Measurements from ENCODE around the gene DOCK2. TPM values are rescaled to one million over a fixed set of nuclear protein-coding genes. Genes with fewer than 3 reads are reported as not detected.

The DOCK2 gene
- total RNA-seq, 1 experiment from 2014 or later, result 1.4 TPM

GRCh38 chr5:169686137-169686536 lies 49.1 kb downstream of the DOCK2 start:
- ChIA-PET POLR2A (no interaction called here), CTCF (no interaction called here)

GRCh38 chr5:169688106-169688505 lies 51.0 kb downstream of the DOCK2 start:
- no TSS peak for BruUV-seq (replicated peaks)
- no peak for DNase-seq (ENCODE audit: low read depth, low spot score)
- CTCF ChIA-PET, result interaction anchor here (0.6 kb wide), 1 partner anchor 260 kb away, joined by 3 read pairs; no protein-coding TSS in a partner anchor
- Histone ChIP-seq H3K27ac (ENCODE audit: low read length) (no peak overlapping the region), H3K4me3 (ENCODE audit: low read depth in 2 of 2, low read length in 2 of 2) (no peak overlapping the region), H3K36me3 (ENCODE audit: control insufficient read depth, insufficient read depth, low read length) (no peaks in the 10 kb centered on the region), H3K4me1 (ENCODE audit: control insufficient read depth, insufficient read depth, low read length) (no peaks in the 10 kb centered on the region), H3K9me3 (ENCODE audit: control insufficient read depth, insufficient read depth, low read depth, low read length) (no peaks in the 10 kb centered on the region; the same call in 1 of the 2 replicates), H3K27me3 (ENCODE audit: control insufficient read depth, insufficient read depth, low read length) (no peaks in the 10 kb centered on the region)
- POLR2A ChIA-PET, result no interaction called here
- intact Hi-C loops (cut with micrococcal nuclease; ENCODE audit: unreplicated experiment), result no loop called here
- ATAC-seq, result no peak
- no peak for TF ChIP-seq SIN3A (IDR thresholded peaks at IDR 0.05; ENCODE audit: borderline replicate concordance, insufficient read depth, low read depth, low read length)
- TF ChIP-seq POLR2AphosphoS5 (IDR thresholded peaks at IDR 0.05; ENCODE audit: low read depth, low read length), result no peak
- TF ChIP-seq TCF7L2 (IDR thresholded peaks at IDR 0.05; ENCODE audit: low read depth, low read length), result no peak
- no peak for TF ChIP-seq REST (IDR thresholded peaks at IDR 0.05; ENCODE audit: insufficient read depth in 1 of 2, low read depth in 2 of 2, low read length in 1 of 2)
- TF ChIP-seq CTCF (IDR thresholded peaks at IDR 0.05), result no peak
- in situ Hi-C loops (cut with HindIII; ENCODE audit: low pct_unique_long_range_greater_than_20kb, low sequenced_read_pairs), result no loop called here

More at GRCh38 chr5:169686137-169686536, 49.1 kb downstream of the DOCK2 start:
- intact Hi-C loops (cut with micrococcal nuclease; ENCODE audit: unreplicated experiment) (no loop called here), in situ Hi-C loops (cut with HindIII; ENCODE audit: low pct_unique_long_range_greater_than_20kb, low sequenced_read_pairs) (no loop called here)
- TF ChIP-seq SIN3A (IDR thresholded peaks at IDR 0.05; ENCODE audit: borderline replicate concordance, insufficient read depth, low read depth, low read length) (no peak), REST (IDR thresholded peaks at IDR 0.05; ENCODE audit: insufficient read depth in 1 of 2, low read depth in 2 of 2, low read length in 1 of 2) (no peak), CTCF (IDR thresholded peaks at IDR 0.05) (no peak), TCF7L2 (IDR thresholded peaks at IDR 0.05; ENCODE audit: low read depth, low read length) (no peak), POLR2AphosphoS5 (IDR thresholded peaks at IDR 0.05; ENCODE audit: low read depth, low read length) (no peak)
- DNase-seq (ENCODE audit: low read depth, low spot score), result no peak
- Histone ChIP-seq H3K27me3 (ENCODE audit: control insufficient read depth, insufficient read depth, low read length) (no peaks in the 10 kb centered on the region), H3K36me3 (ENCODE audit: control insufficient read depth, insufficient read depth, low read length) (no peaks in the 10 kb centered on the region), H3K27ac (ENCODE audit: low read length) (peak overlapping the region; percentile 18; the same call in 1 of the 2 replicates), H3K9me3 (ENCODE audit: control insufficient read depth, insufficient read depth, low read depth, low read length) (no peaks in the 10 kb centered on the region; the same call in 1 of the 2 replicates), H3K4me3 (ENCODE audit: low read depth in 2 of 2, low read length in 2 of 2) (no peak overlapping the region), H3K4me1 (ENCODE audit: control insufficient read depth, insufficient read depth, low read length) (no peaks in the 10 kb centered on the region)
- ATAC-seq, result no peak
- no TSS peak for BruUV-seq (replicated peaks)
